ENCODE results near the gene GCK. TPM values are rescaled to one million over a fixed set of nuclear protein-coding genes. Genes with fewer than 3 reads are reported as not detected.

GCK gene
- polyA plus RNA-seq, 1 of the 3 experiments (the other 2 are of a cell fraction): 1.6 TPM

GRCh38 chr7:44154703-44155102, 34.5 kb downstream of the GCK start:
- Histone ChIP-seq H3K79me2 (ENCODE audit: insufficient read depth) (no peaks in the 10 kb centered on the region), H2AFZ (ENCODE audit: low read depth) (no peak overlapping the region), H3K27ac (ENCODE audit: low read depth in 2 of 2, low read length in 1 of 2) (no peak overlapping the region), H3F3A (replicated peaks; ENCODE audit: insufficient read depth) (no peaks in the 10 kb centered on the region), H3K4me3 (ENCODE audit: low read depth in 2 of 2, low read length in 1 of 2) (no peak overlapping the region), H3K4me1 (ENCODE audit: control insufficient read depth in 1 of 2, insufficient read depth in 2 of 2, low read depth in 1 of 2, low read length in 1 of 2) (peaks cover 0 to 28% of the 10 kb centered on the region in 2 experiments; a peak in 1 of 4 replicates), H3K9ac (no peak overlapping the region), H4K20me1 (ENCODE audit: insufficient read depth) (no peaks in the 10 kb centered on the region), H3K27me3 (ENCODE audit: insufficient read depth) (no peaks in the 10 kb centered on the region), H3K4me2 (no peak overlapping the region), H3K36me3 (replicated peaks in 1 of 2; ENCODE audit: control insufficient read depth in 1 of 2, insufficient read depth in 2 of 2, low read length in 1 of 2) (no peaks in the 10 kb centered on the region), H3K9me2 (no peaks in the 10 kb centered on the region), H3K9me3 (no peaks in the 10 kb centered on the region)
- 79% methylated on average over 3 of the region's 3 CpGs for WGBS (ENCODE audit: low lambda C conversion rate)
- POLR2A ChIA-PET: no interaction called here
- TF ChIP-seq RXRA (IDR thresholded peaks at IDR 0.05; ENCODE audit: borderline replicate concordance, low read depth) (no peak), NRF1 (IDR thresholded peaks at IDR 0.05; ENCODE audit: low read depth, low read length) (no peak), FOSL2 (IDR thresholded peaks at IDR 0.05; ENCODE audit: borderline replicate concordance, low read depth) (no peak), RAD21 (IDR thresholded peaks at IDR 0.05; ENCODE audit: low read length) (no peak), TAF1 (IDR thresholded peaks at IDR 0.05; ENCODE audit: borderline replicate concordance, low read depth, low read length) (no peak)
- TF ChIP-seq, protein P1, sequence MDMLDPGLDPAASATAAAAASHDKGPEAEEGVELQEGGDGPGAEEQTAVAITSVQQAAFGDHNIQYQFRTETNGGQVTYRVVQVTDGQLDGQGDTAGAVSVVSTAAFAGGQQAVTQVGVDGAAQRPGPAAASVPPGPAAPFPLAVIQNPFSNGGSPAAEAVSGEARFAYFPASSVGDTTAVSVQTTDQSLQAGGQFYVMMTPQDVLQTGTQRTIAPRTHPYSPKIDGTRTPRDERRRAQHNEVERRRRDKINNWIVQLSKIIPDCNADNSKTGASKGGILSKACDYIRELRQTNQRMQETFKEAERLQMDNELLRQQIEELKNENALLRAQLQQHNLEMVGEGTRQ (IDR thresholded peaks at IDR 0.05; ENCODE audit: borderline replicate concordance, low read depth, low read length): no peak
- DNase-seq: no peak
- CTCF ChIA-PET: interaction anchor here (1.3 to 2.0 kb wide), 2 partner anchors 10 to 41 kb away, joined by 4 to 8 read pairs; no protein-coding TSS in a partner anchor

- Histone ChIP-seq H3K9me2 (no peaks in the 10 kb centered on the region), H3K27ac (ENCODE audit: low read depth in 2 of 2, low read length in 1 of 2) (no peak overlapping the region), H3K4me1 (ENCODE audit: control insufficient read depth in 1 of 2, insufficient read depth in 2 of 2, low read depth in 1 of 2, low read length in 1 of 2) (peaks cover 0 to 28% of the 10 kb centered on the region in 2 experiments; a peak in 1 of 4 replicates), H3K27me3 (ENCODE audit: insufficient read depth) (no peaks in the 10 kb centered on the region), H4K20me1 (ENCODE audit: insufficient read depth) (no peaks in the 10 kb centered on the region), H2AFZ (ENCODE audit: low read depth) (no peak overlapping the region), H3K9me3 (no peaks in the 10 kb centered on the region), H3F3A (replicated peaks; ENCODE audit: insufficient read depth) (no peaks in the 10 kb centered on the region), H3K4me2 (no peak overlapping the region), H3K9ac (no peak overlapping the region), H3K79me2 (ENCODE audit: insufficient read depth) (no peaks in the 10 kb centered on the region), H3K4me3 (ENCODE audit: low read depth in 2 of 2, low read length in 1 of 2) (no peak overlapping the region), H3K36me3 (replicated peaks in 1 of 2; ENCODE audit: control insufficient read depth in 1 of 2, insufficient read depth in 2 of 2, low read length in 1 of 2) (no peaks in the 10 kb centered on the region)
- ChIA-PET CTCF (interaction anchor here (0.6 to 2.0 kb wide), 5 partner anchors 11 to 411 kb away, joined by 3 to 8 read pairs (median 4); partner anchors contain the start of gene POLD2), POLR2A (no interaction called here)
- DNase-seq: no peak
- 84% methylated on average over 5 of the region's 5 CpGs for WGBS (ENCODE audit: low lambda C conversion rate)
- TF ChIP-seq MAX (IDR thresholded peaks at IDR 0.05; ENCODE audit: low read depth) (no peak), RFX5 (IDR thresholded peaks at IDR 0.05; ENCODE audit: low read length) (no peak), CHD2 (IDR thresholded peaks at IDR 0.05; ENCODE audit: low read length, partially characterized antibody) (no peak), TCF12 (IDR thresholded peaks at IDR 0.05) (no peak), TEAD4 (IDR thresholded peaks at IDR 0.05; ENCODE audit: borderline replicate concordance, insufficient read depth) (no peak), ELF1 (IDR thresholded peaks at IDR 0.05) (no peak)
Measured at GRCh38 chr7:44153948-44154335, 35.3 kb downstream of the GCK start.

Measured in SK-N-SH (cell line).